Measurements from ENCODE around the gene DOHH.
"Not testable (repeated sequence)": the region's sequence is repeated elsewhere in the genome, so short reads cannot be mapped to it uniquely, and the experiment has no call there.

DOHH gene

DNA sequence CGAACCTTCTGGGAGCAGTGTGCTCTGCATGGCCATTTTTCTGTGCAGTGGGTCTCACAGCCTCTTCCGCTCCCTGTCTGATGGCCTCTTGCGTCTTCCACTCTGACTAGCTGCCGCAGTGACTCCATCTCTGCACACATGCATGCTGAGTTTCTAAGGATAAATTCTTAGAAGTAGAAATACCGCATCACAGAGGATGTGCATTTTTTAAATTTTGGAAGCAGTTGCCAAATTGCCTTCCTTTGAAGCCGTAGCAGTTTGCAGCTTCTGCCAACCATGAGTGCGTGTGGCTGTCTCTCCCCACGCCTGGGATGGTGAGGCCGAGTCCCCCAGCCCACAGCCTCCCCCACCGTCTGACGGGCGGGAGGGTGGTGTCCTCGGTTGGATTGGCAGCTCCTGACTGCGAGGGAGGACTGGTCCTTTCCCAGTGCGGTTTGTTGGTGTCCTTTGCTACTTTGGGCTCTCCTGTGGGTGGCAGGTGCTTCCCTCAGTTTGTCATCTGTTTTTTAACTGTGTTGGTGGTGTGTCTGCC, 15.5 kb upstream of the DOHH start:
- no peaks in the 10 kb centered on the region for H3K9me3 Mint-ChIP-seq
- H3K27ac Mint-ChIP-seq, result no peak overlapping the region
- H3K4me1 Mint-ChIP-seq, result peaks cover 39% of the 10 kb centered on the region
- H3K27me3 Mint-ChIP-seq, result no peaks in the 10 kb centered on the region
- peak overlapping the region; percentile 1 for H3K4me3 Mint-ChIP-seq
- H3K36me3 Mint-ChIP-seq, result peaks cover under 1% of the 10 kb centered on the region

GRCh38 chr19:3514930-3515329, 14.5 kb upstream of the DOHH start:
- no peak overlapping the region for H3K4me3 Mint-ChIP-seq
- H3K27me3 Mint-ChIP-seq, result no peaks in the 10 kb centered on the region
- H3K36me3 Mint-ChIP-seq, result no peaks in the 10 kb centered on the region
- H3K27ac Mint-ChIP-seq, result no peak overlapping the region
- H3K4me1 Mint-ChIP-seq, result peaks cover 41% of the 10 kb centered on the region
- H3K9me3 Mint-ChIP-seq, result no peaks in the 10 kb centered on the region

DNA sequence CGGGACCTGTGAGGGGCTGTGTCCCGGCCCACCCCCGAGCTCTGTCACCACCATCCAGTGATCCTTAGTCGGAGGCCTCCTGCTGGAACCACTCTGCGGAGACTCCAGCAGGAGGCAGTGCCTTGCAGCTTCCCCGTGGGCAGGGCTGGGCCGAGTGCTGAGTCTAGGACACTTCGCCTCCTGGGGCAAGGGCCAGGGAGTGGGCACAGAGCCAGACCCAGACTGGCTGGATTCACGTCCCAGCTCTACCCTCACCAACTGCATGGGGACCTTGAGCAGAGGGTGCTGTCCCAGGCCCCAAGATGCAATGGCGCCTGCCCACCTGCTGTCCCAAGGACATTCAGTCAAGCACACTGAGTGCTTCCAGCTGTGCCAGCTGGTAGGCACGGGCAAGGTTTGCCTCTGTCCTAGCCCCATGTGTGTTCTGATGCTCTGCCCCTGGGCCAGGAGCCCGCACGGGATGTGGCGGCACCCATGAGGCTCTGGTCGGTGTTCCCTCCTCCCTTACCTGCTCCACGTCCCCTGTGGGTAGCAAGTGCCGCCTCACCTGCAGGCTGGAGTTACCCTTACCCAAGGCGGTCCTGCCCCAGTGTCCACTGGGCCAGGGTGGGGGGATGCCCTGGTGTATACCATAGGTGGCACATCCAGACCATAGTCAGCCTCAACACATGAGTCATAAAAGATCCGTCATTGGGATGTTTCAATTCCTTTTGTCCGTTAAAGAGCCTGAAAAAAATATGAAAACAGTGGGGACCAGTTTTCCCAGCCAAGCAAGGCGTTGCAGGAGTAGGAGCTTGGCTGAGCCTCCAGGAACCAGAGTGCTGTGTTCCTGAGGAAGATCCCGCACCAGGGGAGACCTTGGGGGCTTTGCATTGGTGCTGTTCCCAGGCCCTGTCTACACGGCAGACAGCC, 13.0 kb upstream of the DOHH start:
- Mint-ChIP-seq H3K27ac (no peak overlapping the region), H3K4me1 (peaks cover 55% of the 10 kb centered on the region), H3K27me3 (no peaks in the 10 kb centered on the region), H3K9me3 (no peaks in the 10 kb centered on the region), H3K4me3 (no peak overlapping the region), H3K36me3 (peaks cover 4% of the 10 kb centered on the region)

GRCh38 chr19:3512562-3513228, 12.2 kb upstream of the DOHH start:
- Mint-ChIP-seq H3K27ac (no peak overlapping the region), H3K27me3 (no peaks in the 10 kb centered on the region), H3K36me3 (peaks cover 4% of the 10 kb centered on the region), H3K9me3 (no peaks in the 10 kb centered on the region), H3K4me3 (no peak overlapping the region), H3K4me1 (peaks cover 58% of the 10 kb centered on the region)

DNA sequence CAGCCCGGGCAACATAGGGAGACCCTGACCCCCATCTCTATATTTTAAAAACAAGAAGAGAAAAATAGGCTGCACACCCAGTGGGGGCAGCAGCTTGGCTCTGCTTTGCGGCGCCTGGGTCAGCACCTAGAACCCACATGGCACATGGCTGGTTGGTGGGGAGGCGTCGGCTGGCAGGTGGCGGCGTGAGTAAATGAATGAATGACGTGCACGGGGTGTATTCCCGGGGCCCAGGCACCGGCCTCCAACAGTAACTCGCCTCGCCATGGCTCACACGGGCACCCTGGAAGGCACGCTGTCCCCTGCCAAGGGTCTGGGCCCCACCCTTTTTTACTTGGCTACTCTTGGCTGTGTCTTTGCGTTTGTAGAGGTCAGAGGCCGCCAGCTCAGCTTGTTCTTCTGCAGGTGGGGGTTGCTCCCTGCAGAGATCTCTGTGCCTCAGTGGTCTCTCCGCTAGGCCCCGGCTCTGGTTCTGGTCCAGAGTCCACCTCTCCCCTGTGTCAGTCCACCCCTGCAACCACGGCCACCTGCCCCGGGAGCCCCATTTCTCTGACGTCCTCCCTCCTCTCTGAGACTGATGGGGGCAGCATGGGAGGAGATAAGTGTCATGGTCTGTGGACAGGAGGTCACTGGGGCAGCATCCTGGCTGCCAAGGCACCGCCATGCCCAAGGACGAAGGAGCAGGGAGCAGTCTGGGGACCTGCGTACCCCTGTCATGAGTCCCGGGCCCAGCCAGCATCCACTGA, 11.2 kb upstream of the DOHH start:
- Mint-ChIP-seq H3K27ac (no peak overlapping the region), H3K36me3 (peaks cover 4% of the 10 kb centered on the region), H3K4me1 (peaks cover 63% of the 10 kb centered on the region), H3K9me3 (no peaks in the 10 kb centered on the region), H3K27me3 (no peaks in the 10 kb centered on the region), H3K4me3 (no peak overlapping the region)

DNA sequence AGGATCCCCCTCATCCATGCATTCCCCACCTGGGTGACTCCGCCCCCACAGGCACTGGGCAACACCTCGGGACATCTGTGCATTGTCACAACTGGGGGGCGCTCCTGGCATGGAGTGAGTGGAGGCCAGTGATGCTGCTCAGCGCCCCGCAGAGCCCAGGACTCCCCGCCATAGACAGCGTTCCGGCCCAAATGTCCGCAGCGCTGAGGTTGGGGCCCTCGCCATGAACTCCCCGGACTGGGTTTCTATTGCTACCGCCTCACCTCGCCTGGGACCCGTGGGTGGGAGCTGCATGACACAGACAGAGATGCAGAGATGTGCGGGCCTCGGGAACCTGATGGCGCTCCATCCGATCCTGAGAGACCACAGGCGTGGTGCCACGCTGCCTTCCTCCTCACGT, 10.3 kb upstream of the DOHH start:
- H3K9me3 Mint-ChIP-seq, result no peaks in the 10 kb centered on the region
- H3K4me3 Mint-ChIP-seq, result no peak overlapping the region
- H3K27ac Mint-ChIP-seq, result no peak overlapping the region
- H3K36me3 Mint-ChIP-seq, result peaks cover 4% of the 10 kb centered on the region
- H3K4me1 Mint-ChIP-seq, result peaks cover 56% of the 10 kb centered on the region
- H3K27me3 Mint-ChIP-seq, result no peaks in the 10 kb centered on the region

GRCh38 chr19:3509566-3509989, 9.1 kb upstream of the DOHH start:
- Mint-ChIP-seq H3K9me3 (no peaks in the 10 kb centered on the region), H3K27me3 (no peaks in the 10 kb centered on the region), H3K4me3 (peak overlapping the region; percentile 71), H3K36me3 (peaks cover 4% of the 10 kb centered on the region), H3K4me1 (peaks cover 56% of the 10 kb centered on the region), H3K27ac (peak overlapping the region; percentile 61)

DNA sequence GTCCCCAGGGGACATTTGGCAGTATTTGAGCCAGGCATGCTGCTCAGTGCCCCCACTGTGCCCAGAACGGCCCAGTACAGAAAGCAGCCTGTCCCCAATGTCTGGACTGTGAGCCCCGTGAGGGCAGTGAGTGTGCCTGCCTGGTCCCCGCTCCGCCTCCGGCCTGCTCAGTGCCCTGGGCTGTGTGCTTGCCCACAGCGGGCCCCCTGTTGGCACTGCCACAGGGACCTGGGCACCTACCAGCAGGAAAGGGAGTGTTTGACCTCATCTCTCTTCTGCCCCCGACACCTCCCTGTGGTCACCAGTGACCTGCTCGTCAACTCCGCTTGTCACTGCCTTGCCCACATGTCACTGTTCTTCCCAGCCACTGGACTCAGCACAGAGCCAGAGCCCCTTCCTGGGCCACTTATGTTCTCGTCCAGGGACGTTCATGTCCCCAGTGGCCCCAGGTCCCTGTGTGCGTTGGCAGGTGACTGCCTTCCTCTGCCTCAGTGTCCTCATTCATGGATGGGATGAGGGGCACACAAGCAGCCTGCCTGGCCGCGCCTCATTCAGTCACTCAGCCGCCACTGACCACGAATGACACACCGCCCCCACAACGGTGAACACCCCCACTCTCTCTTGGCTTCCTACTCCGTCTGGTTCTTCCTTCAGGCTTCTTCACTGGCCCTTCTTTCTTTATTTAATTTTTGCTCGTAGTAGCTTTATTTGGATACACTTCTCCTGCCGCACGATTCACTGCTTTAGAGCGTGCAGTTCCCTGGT, 8.5 kb upstream of the DOHH start:
- H3K27me3 Mint-ChIP-seq, result no peaks in the 10 kb centered on the region
- peaks cover 4% of the 10 kb centered on the region for H3K36me3 Mint-ChIP-seq
- H3K4me1 Mint-ChIP-seq, result peaks cover 52% of the 10 kb centered on the region
- H3K4me3 Mint-ChIP-seq, result peak overlapping the region; percentile 71
- H3K9me3 Mint-ChIP-seq, result no peaks in the 10 kb centered on the region
- peak overlapping the region; percentile 82 for H3K27ac Mint-ChIP-seq

GRCh38 chr19:3508121-3508661, 7.7 kb upstream of the DOHH start:
- peak overlapping the region; percentile 44 for H3K4me3 Mint-ChIP-seq
- not testable (repeated sequence) for H3K9me3 Mint-ChIP-seq, H3K27ac Mint-ChIP-seq, H3K27me3 Mint-ChIP-seq, H3K36me3 Mint-ChIP-seq
- H3K4me1 Mint-ChIP-seq, result peaks cover 48% of the 10 kb centered on the region

- H3K27me3 Mint-ChIP-seq, result no peaks in the 10 kb centered on the region
Observed at GRCh38 chr19:3507371-3508120, 7.1 kb upstream of the DOHH start.

GRCh38 chr19:3506384-3507340, 6.2 kb upstream of the DOHH start:
- H3K4me1 Mint-ChIP-seq, result peaks cover 48% of the 10 kb centered on the region
- peaks cover 4% of the 10 kb centered on the region for H3K36me3 Mint-ChIP-seq
- H3K27me3 Mint-ChIP-seq, result no peaks in the 10 kb centered on the region
- no peaks in the 10 kb centered on the region for H3K9me3 Mint-ChIP-seq
- H3K4me3 Mint-ChIP-seq, result peak overlapping the region; percentile 89
- peak overlapping the region; percentile 77 for H3K27ac Mint-ChIP-seq

More at GRCh38 chr19:3507371-3508120, 7.1 kb upstream of the DOHH start:
- Mint-ChIP-seq H3K27ac (peak overlapping the region; percentile 65), H3K4me3 (peak overlapping the region; percentile 89), H3K9me3 (no peaks in the 10 kb centered on the region), H3K36me3 (peaks cover 4% of the 10 kb centered on the region), H3K4me1 (peaks cover 48% of the 10 kb centered on the region)

GRCh38 chr19:3505598-3506383, 5.3 kb upstream of the DOHH start, which contains the start of gene FZR1:
TSS of gene FZR1 (plus strand) at chr19:3506311. CDS start at chr19:3522990, 16,679 bp downstream.
- Mint-ChIP-seq H3K27me3 (no peaks in the 10 kb centered on the region), H3K9me3 (no peaks in the 10 kb centered on the region), H3K36me3 (peaks cover 4% of the 10 kb centered on the region), H3K4me3 (peak within 1 kb of the TSS; percentile 89), H3K27ac (peak within 1 kb of the TSS; percentile 93), H3K4me1 (peaks cover 47% of the 10 kb centered on the region)

Measured in activated naive CD4-positive, alpha-beta T cell treated with anti-CD3 and anti-CD28 coated beads, Interleukin-2, amount 50 U/mL, for 24 hours (primary cell).